Right ventricle myocardium superior (tissue), 1 donor: ENCODE results near the gene OR1N2. TPM values are rescaled to one million over a fixed set of nuclear protein-coding genes. Genes with fewer than 3 reads are reported as not detected.
"Not testable (repeated sequence)": the region's sequence is repeated elsewhere in the genome, so short reads cannot be mapped to it uniquely, and the experiment has no call there.

Source experiments
- ATAC-seq: fragments of 200-7000 bp; cut with Tn5 transposase; one replicate; pipeline ENCODE4 v1.9.1; 2020; ENCODE audit warnings: mild to moderate bottlenecking; ENCODE audit not compliant: poor library complexity
- DNase-seq: peaks from one replicate; pipeline ENCODE4 v3.0.0-alpha.2; 2020
- intact Hi-C: fragments of 100-400 bp; cut with DNase I; formaldehyde crosslinking; loops from one replicate; pipeline ENCODE4 v1.11.2; 2022
- long read RNA-seq: library from polyadenylated mRNA; unstranded; transcript quantifications from one replicate; pipeline ENCODE4 v2.0.0, GENCODE V29; 2021
- total RNA-seq: library from RNA; stranded (reverse); fragmentation: NEBNext Ultra II Directional; extraction: Animal tissue kit (Norgen Biotek cat#: 25700); gene quantifications from one replicate; pipeline ENCODE4 v1.2.1, GENCODE V29; 2021
- donor health status: DM: no; HTN: yes; CAD: no; lungs with severe emphysema.

Gene OR1N2
- not detected for total RNA-seq
- long read RNA-seq: 0 reads

GRCh38 chr9:122552812-122553211 is at the start of gene OR1N2:
TSS of gene OR1N2 (plus strand) at chr9:122553112. CDS start at chr9:122553212, 100 bp downstream.
- intact Hi-C loops: no loop called here
- ATAC-seq (no peak), DNase-seq (no peak)

- intact Hi-C loops: no loop called here
- no peak for ATAC-seq
Measured at GRCh38 chr9:122506964-122507363, 45.9 kb upstream of the OR1N2 start.

GRCh38 chr9:122510502-122510901 is 42.4 kb upstream of the OR1N2 start, which contains the start of gene OR1J2:
TSS of gene OR1J2 (plus strand) at chr9:122510802. CDS start at chr9:122510802, 0 bp downstream.
- ATAC-seq: no peak
- intact Hi-C loops: no loop called here
- DNase-seq: no peak

More at GRCh38 chr9:122506964-122507363, 45.9 kb upstream of the OR1N2 start:
- DNase-seq: no peak

- DNase-seq (no peak), ATAC-seq (no peak)
- intact Hi-C loops: no loop called here
Measured at GRCh38 chr9:122518226-122518625, 34.7 kb upstream of the OR1N2 start.

GRCh38 chr9:122518841-122519240 is 34.1 kb upstream of the OR1N2 start, which contains the start of gene OR1J4:
TSS of gene OR1J4 (plus strand) at chr9:122519141. CDS start at chr9:122519141, 0 bp downstream.
- no peak for DNase-seq
- intact Hi-C loops: no loop called here
- ATAC-seq: no peak

GRCh38 chr9:122519376-122519775 is 33.5 kb upstream of the OR1N2 start:
- no peak for ATAC-seq

GRCh38 chr9:122526602-122527001 is 26.3 kb upstream of the OR1N2 start:
- DNase-seq (no peak), ATAC-seq (no peak)
- intact Hi-C loops: no loop called here

More at GRCh38 chr9:122519376-122519775, 33.5 kb upstream of the OR1N2 start:
- no peak for DNase-seq
- intact Hi-C loops: no loop called here

GRCh38 chr9:122527193-122527592 is 25.7 kb upstream of the OR1N2 start, which contains the start of gene OR1N1:
TSS of gene OR1N1 (minus strand) at chr9:122527293. CDS start at chr9:122527293, 0 bp downstream.
- DNase-seq: no peak
- intact Hi-C loops: no loop called here
- ATAC-seq: no peak

- DNase-seq, intact Hi-C loops, ATAC-seq: not testable (repeated sequence)
Measured at GRCh38 chr9:122531157-122531556, 21.8 kb upstream of the OR1N2 start.

GRCh38 chr9:122536134-122536533 is 16.8 kb upstream of the OR1N2 start:
- intact Hi-C loops: no loop called here
- no peak for ATAC-seq
- DNase-seq: no peak

- intact Hi-C loops, DNase-seq, ATAC-seq: not testable (repeated sequence)
Measured at GRCh38 chr9:122537066-122537465, 15.8 kb upstream of the OR1N2 start.

- DNase-seq: no peak
- ATAC-seq: no peak
- intact Hi-C loops: no loop called here
Measured at GRCh38 chr9:122538757-122539156, 14.2 kb upstream of the OR1N2 start.

GRCh38 chr9:122546196-122546595 is 6.7 kb upstream of the OR1N2 start:
- intact Hi-C loops: no loop called here
- ATAC-seq (no peak), DNase-seq (no peak)

GRCh38 chr9:122551371-122551770 is 1.5 kb upstream of the OR1N2 start:
- intact Hi-C loops: no loop called here
- ATAC-seq: no peak
- DNase-seq: no peak

GRCh38 chr9:122561446-122561845 is 8.5 kb downstream of the OR1N2 start:
- DNase-seq (no peak), ATAC-seq (no peak)
- intact Hi-C loops: no loop called here

GRCh38 chr9:122562134-122562760 is 9.3 kb downstream of the OR1N2 start:
- intact Hi-C loops: no loop called here
- no peak for ATAC-seq
- DNase-seq: no peak

- intact Hi-C loops: no loop called here
- ATAC-seq (no peak), DNase-seq (no peak)
Measured at GRCh38 chr9:122567901-122568300, 15.0 kb downstream of the OR1N2 start.

- DNase-seq (no peak), ATAC-seq (no peak)
- intact Hi-C loops: no loop called here
Measured at GRCh38 chr9:122572456-122572855, 19.5 kb downstream of the OR1N2 start.

- DNase-seq: no peak
- intact Hi-C loops: no loop called here
- ATAC-seq: no peak
Measured at GRCh38 chr9:122579874-122580273, 27.0 kb downstream of the OR1N2 start.

- intact Hi-C loops: no loop called here
- DNase-seq: no peak
- ATAC-seq: no peak
Measured at GRCh38 chr9:122580360-122580759, 27.4 kb downstream of the OR1N2 start.
